ENCODE data around the gene RIT2.

RIT2 gene

GRCh38 chr18:42929181-42929580 lies 186.3 kb downstream of the RIT2 start:
- DNase-seq (ENCODE audit: low read depth), result no peak

DNA sequence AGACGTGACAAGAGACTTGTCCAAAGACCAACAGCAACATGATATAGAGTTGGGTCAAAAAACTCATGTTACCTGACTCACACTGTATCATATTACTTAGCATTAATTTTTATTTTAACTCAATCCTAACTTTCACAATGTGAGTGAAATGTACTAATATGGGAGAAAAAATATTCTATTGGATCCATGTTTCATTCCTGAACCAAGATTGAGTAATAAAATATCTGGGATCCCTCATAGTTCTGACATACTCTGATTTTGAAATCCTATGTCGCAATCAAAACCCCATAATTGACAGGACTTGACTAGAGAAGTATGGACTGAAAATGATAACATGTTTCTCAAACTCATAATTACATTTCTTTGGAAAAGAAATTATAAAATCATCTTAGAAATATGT lies 190.4 kb downstream of the RIT2 start:
- DNase-seq (ENCODE audit: low read depth), result no peak

GRCh38 chr18:42922363-42922762 lies 193.1 kb downstream of the RIT2 start:
- no peak for DNase-seq (ENCODE audit: low read depth)

GRCh38 chr18:42921226-42921737 lies 194.2 kb downstream of the RIT2 start:
- no peak for DNase-seq (ENCODE audit: low read depth)

- DNase-seq (ENCODE audit: low read depth), result no peak
These were observed 194.9 kb downstream of the RIT2 start for GRCh38 chr18:42920621-42921020.

DNA sequence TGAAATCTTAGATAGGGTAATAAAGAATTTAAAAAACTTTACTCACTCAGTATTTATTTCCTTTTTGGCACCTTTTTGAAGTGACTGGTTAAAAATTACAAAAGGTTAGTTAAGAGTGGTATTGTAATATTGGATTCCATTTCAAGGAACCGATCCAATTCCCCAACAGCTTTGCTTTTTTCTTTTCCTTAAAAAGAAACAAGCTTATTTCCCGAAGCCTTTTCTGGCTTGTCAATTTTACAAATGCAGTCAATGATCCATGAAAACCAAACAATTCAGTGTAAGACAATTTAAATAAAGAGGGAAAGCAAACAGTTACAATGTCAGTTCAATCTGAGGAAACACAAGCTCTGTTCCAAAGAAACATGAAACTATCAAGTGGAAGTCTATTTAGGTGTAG lies 200.2 kb downstream of the RIT2 start:
- DNase-seq (ENCODE audit: low read depth), result no peak

GRCh38 chr18:42914476-42914875 lies 201.0 kb downstream of the RIT2 start:
- no peak for DNase-seq (ENCODE audit: low read depth)

DNA sequence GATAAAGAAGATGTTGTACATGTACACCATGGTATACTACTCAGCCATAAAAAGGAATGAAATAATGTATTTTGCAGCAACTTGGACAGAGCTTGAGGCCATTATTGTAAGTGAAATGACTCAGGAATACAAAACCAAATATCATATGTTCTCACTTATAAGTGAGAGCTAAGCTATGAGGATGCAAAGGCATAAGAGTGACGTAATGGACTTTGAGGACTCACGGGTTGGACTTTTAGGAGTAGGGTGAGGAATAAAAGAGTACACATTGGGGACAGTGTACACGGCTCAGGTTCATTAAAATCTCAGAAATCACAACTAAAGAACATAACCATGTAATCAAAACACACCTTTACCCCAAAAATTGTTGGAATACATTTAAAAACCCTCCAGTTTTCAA lies 206.4 kb downstream of the RIT2 start:
- no peak for DNase-seq (ENCODE audit: low read depth)

- no peak for DNase-seq (ENCODE audit: low read depth)
These were observed 208.7 kb downstream of the RIT2 start for GRCh38 chr18:42906761-42907160.

DNA sequence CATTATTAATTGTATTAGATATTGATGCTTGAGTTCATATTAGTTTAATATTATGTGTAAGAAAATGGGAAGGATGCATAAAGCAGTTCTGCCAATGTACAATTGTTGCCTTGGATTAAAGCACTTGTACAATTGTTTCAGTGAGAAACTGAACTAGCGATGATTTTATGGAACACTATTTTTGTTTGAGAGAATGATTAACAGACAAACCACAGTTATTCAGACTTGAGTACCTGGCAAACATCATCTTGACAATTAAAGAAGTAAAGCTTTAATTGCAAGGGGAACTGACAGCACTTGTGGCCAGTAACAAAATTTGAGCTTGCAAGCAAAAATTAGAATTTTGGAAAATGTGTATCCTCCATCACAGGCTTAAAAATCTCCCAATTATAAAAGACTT lies 214.3 kb downstream of the RIT2 start:
- DNase-seq (ENCODE audit: low read depth), result no peak

DNA sequence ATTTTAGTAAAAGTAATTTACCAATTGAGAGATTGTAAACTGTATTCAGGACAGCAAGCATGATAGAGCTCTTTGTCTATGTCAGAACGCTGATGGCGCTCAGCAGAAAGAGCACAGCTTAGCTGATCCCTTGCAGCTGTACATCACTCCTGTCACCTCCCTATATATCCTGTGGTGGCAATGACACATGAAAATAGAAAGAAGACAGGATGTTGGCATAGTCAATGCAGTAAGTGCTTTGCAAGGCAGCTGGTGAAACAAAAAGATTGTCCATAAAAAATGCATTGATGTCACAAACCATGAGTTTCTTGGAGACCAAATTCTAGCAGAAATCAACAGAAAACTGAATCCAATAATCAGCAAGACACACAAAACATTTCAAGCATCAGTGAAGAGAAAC lies 221.5 kb downstream of the RIT2 start:
- DNase-seq (ENCODE audit: low read depth), result no peak

DNA sequence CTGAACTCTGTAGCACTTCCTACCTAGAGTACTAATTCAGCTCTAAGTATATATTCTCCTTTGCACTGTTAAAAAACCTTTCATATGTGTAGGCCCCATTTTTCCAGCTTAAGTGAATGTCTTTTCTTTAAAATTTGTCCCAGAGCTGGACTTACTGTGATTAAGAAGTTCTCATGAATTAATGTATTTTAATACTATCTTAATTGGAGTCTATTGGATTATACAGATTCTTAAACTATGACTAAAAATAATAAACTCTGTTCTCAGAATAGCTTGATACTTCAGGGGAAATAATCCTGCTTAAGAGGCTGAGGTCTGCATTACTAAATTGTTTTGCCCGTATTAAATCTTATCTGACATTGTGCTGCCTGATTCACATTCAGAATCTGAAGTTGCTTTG lies 223.3 kb downstream of the RIT2 start:
- DNase-seq (ENCODE audit: low read depth), result no peak

GRCh38 chr18:42891705-42892104 lies 223.8 kb downstream of the RIT2 start:
- no peak for DNase-seq (ENCODE audit: low read depth)

GRCh38 chr18:42883169-42883568 lies 232.3 kb downstream of the RIT2 start:
- DNase-seq (ENCODE audit: low read depth), result no peak

GRCh38 chr18:42882122-42882521 lies 233.4 kb downstream of the RIT2 start:
- no peak for DNase-seq (ENCODE audit: low read depth)

DNA sequence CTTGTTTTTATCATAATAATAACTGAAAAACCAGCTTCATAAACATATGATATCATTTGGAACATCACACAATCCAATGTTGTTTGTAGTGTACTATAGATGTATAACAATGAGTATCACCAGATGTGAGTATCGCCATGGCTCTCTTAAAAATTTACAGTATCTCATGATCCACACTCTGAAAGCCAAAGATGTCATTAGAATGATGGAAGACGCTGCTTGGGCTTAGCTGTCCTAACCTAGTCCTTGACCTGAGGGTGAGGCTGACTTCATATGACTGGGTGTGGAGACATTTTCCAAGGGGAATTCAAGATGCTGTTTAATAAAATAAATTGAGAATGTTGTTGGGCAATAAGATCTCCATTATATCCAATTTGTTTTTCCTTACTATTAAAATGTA lies 242.6 kb downstream of the RIT2 start:
- no peak for DNase-seq (ENCODE audit: low read depth)

DNA sequence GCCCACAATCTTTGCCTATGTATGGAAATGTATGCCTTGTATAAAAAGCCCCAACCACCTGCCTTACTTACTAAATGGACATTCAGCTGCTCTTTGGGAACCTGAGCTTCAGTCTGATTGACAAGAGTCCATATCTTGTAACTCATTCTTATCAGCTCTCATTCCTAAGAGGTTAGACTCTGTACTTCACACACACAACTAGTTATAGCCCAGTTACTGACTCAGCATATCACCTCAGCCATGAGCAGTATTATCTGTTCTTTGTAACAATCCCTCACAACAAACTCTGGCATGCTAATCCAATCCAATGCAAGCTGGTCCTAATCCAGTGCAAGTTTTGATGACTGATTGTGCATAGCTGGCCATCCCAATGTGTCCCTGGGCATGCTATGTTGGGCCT lies 250.6 kb downstream of the RIT2 start:
- DNase-seq (ENCODE audit: low read depth), result no peak

DNA sequence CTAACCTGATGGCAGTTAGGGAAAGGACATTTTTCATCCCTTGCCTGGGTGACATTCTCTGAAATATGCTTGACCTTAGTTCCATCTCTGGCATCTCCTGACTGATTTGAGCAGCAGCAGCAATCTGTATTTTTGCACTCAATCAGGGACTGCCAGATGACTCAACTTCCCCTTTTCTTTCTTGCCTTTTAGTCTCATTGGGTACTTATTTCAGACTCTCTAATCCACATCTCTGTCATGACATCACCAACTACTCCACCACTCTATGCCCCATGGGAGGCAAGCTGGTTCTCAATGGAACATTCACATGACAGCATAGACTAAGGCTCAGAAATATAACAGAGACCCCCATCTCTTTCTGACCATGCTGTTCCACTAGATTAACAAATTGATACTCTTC lies 254.2 kb downstream of the RIT2 start:
- DNase-seq (ENCODE audit: low read depth), result no peak

GRCh38 chr18:42860548-42860947 lies 254.9 kb downstream of the RIT2 start:
- no peak for DNase-seq (ENCODE audit: low read depth)

- no peak for DNase-seq (ENCODE audit: low read depth)
These were observed 255.5 kb downstream of the RIT2 start for GRCh38 chr18:42860011-42860410.

DNA sequence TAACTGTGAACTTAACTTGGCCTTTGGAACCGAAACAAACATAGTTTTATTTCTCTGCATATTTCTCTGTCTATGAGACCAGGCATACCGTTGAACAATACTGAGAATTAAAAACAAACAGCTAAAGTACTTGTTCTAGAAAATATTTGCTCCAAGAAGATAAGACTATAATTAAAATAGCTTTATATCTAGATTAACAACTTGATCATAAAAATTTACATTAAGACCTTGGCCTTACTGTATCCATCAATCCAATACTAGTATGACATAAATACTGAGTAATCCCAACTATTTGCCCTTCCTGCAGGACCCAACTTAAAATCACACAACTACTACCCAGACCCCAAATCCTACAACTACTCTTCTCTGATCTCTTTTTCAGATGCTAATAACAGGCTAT lies 260.9 kb downstream of the RIT2 start:
- DNase-seq (ENCODE audit: low read depth), result no peak

DNA sequence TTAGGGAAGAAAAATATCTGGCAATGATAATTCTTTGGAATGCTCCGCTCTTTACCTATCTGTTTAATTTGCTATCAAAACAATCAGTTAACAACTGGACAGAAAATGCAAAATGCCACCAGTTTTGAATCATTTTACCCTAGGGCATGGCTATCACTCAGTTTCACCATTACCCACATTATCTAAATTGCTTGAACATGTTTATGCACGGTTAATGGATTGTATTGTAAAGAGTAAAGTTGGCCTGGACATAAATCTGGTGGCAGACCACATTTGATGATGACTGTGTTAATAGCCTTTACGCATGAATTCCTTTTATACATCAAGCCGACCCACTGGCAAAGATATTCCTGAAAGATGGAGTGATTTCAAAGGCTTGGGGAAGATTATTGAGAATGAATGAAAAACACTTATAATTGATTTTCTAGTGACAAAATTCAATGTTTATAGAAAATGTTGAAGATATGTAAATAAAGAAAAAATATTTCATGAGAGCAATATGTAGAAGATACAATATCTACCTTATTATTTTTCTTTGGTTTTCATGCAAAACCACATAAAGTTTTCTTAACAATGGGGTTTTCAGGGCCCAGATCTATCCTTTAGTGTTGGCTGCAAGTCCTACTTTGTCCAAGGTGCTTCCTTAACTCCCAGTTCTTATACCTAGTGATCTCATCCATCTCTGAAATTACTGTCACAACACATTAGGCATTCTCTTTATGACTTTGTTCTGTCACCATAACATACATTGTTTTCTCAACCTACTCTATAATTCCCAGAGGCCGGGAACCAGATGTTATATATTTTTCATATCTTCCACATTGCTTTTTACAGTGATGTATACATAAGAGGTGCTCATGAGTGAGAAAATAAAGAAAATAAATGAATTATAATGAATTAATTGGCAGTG lies 265.1 kb downstream of the RIT2 start:
- no peak for DNase-seq (ENCODE audit: low read depth)

DNA sequence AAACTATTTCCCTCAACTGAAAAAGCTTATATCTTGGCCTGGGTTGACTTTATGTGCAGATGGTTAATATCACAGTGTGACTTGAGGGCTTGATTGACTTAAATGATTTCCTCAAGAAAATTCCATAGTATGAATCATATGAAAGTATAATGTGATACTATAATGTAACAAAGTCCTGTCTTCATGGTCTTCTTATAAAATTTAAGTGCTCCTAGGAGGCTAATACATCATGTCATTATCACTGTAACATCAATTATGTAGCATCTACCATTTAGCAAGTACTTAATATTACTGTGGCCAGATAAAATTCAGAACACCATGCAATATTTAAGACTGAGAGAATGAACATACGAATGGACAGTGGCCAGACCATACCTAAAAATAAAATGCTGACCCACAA lies 276.1 kb downstream of the RIT2 start:
- DNase-seq (ENCODE audit: low read depth), result no peak

GRCh38 chr18:42838546-42839145 lies 276.8 kb downstream of the RIT2 start:
- DNase-seq (ENCODE audit: low read depth), result no peak
